HL-60 (cell line): ENCODE data around the gene NCAPH2.

Experiments used
- DNase-seq, 2 experiments: peaks; one replicate each; pipeline ENCODE4 v3.0.0-alpha.2; 2010 to 2020; ENCODE audit warnings: low read depth in 1 of 2, low spot score in 1 of 2
- H3K27ac ChIP-seq: fragments of 250-450 bp; sonication (Bioruptor Pico); replicated peaks from 2 replicates; pipeline ENCODE4 v1.5.1; 2020; ENCODE audit warnings: mild to moderate bottlenecking, moderate library complexity
- H3K27me3 ChIP-seq: fragments of 250-450 bp; sonication (Bioruptor Pico); 2 replicates; pipeline ENCODE4 v1.5.1; 2021; ENCODE audit warnings: mild to moderate bottlenecking, moderate library complexity; ENCODE audit not compliant: insufficient read depth, poor library complexity, severe bottlenecking
- H3K4me3 ChIP-seq: replicated peaks from 2 replicates; pipeline ENCODE4 v1.5.1; 2011; ENCODE audit warnings: mild to moderate bottlenecking, control low read depth, low read length; ENCODE audit not compliant: insufficient read depth
- GABPA ChIP-seq: IDR thresholded peaks from 2 replicates; pipeline ENCODE4 v1.6.1; 2012; ENCODE audit warnings: low read depth
- POLR2AphosphoS5 ChIP-seq: IDR thresholded peaks from 2 replicates; pipeline ENCODE4 v1.6.1; 2012; ENCODE audit warnings: low read depth
- REST ChIP-seq: IDR thresholded peaks from 2 replicates; pipeline ENCODE4 v1.6.1; 2012; ENCODE audit warnings: low read depth; ENCODE audit not compliant: insufficient replicate concordance
- SPI1 ChIP-seq: IDR thresholded peaks from 2 replicates; pipeline ENCODE4 v1.6.1; 2012; ENCODE audit warnings: low read depth, mild to moderate bottlenecking, borderline replicate concordance
- TF ChIP-seq, protein P1 (sequence below): IDR thresholded peaks from one replicate; pipeline ENCODE4 v1.5.1; 2011; ENCODE audit warnings: low read length, control low read depth, inconsistent platforms; ENCODE audit not compliant: insufficient read depth

Gene NCAPH2

DNA sequence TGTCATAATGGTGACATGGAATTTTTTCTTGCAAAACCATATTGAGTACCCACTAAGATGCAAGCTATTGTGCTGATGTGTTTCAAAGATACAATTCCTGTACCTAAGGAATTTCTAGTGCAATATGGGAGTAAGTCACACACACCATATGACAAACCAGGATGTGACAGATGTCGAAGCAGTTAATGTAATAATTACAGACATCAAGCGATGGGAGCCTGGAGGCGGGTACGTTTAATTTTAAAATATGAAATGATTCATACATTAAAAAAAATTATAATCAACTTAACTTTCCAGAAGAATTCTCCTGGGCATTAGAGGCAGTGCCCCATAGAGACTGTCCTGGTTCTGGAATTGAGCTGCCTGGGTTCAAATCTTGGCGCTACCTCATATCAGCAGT lies 48.7 kb downstream of the NCAPH2 start:
- Histone ChIP-seq H3K27me3 (no peaks in the 10 kb centered on the region), H3K4me3 (no peak overlapping the region), H3K27ac (no peak overlapping the region)
- no peak for TF ChIP-seq POLR2AphosphoS5
- no peak for TF ChIP-seq SPI1
- TF ChIP-seq GABPA, result no peak
- TF ChIP-seq, protein P1, sequence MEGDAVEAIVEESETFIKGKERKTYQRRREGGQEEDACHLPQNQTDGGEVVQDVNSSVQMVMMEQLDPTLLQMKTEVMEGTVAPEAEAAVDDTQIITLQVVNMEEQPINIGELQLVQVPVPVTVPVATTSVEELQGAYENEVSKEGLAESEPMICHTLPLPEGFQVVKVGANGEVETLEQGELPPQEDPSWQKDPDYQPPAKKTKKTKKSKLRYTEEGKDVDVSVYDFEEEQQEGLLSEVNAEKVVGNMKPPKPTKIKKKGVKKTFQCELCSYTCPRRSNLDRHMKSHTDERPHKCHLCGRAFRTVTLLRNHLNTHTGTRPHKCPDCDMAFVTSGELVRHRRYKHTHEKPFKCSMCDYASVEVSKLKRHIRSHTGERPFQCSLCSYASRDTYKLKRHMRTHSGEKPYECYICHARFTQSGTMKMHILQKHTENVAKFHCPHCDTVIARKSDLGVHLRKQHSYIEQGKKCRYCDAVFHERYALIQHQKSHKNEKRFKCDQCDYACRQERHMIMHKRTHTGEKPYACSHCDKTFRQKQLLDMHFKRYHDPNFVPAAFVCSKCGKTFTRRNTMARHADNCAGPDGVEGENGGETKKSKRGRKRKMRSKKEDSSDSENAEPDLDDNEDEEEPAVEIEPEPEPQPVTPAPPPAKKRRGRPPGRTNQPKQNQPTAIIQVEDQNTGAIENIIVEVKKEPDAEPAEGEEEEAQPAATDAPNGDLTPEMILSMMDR, result no peak
- TF ChIP-seq REST, result no peak
- DNase-seq, result no peak

- H3K27ac ChIP-seq, result no peak overlapping the region
- no peak for DNase-seq
- no peak overlapping the region for H3K4me3 ChIP-seq
- no peaks in the 10 kb centered on the region for H3K27me3 ChIP-seq
- TF ChIP-seq, protein P1, result no peak
- TF ChIP-seq GABPA (no peak), SPI1 (no peak), POLR2AphosphoS5 (no peak), REST (no peak)
Measured at GRCh38 chr22:50560034-50560433, 52.0 kb downstream of the NCAPH2 start.

- no peak overlapping the region for H3K27ac ChIP-seq
- no peak overlapping the region for H3K4me3 ChIP-seq
- TF ChIP-seq, protein P1, result no peak
- no peak for TF ChIP-seq SPI1
- no peak for TF ChIP-seq GABPA
- TF ChIP-seq REST, result no peak
- TF ChIP-seq POLR2AphosphoS5, result no peak
- no peak for DNase-seq
- no peaks in the 10 kb centered on the region for H3K27me3 ChIP-seq
Measured at GRCh38 chr22:50561401-50562358, 53.7 kb downstream of the NCAPH2 start.
